Cardiac muscle cell (in vitro differentiated cells and primary cell): ENCODE measurements around the gene ZNF548. TPM values are rescaled to one million over a fixed set of nuclear protein-coding genes. Genes with fewer than 3 reads are reported as not detected.

ENCODE experiments used
- DNase-seq, 2 donors: peaks; one replicate each; pipeline versions ENCODE4 v3.0.0 to v3.0.0-alpha.2; 2010 to 2017; ENCODE audit warnings: low read depth in 1 of 2, low spot score in 1 of 2
- H3K27ac ChIP-seq: fragments of 200-600 bp; sonication (generic); 2 replicates; pipeline ENCODE4 v1.5.1; 2016
- H3K27me3 ChIP-seq: fragments of 200-600 bp; sonication (generic); 2 replicates; pipeline ENCODE4 v1.6.0; 2016; ENCODE audit warnings: control low read depth
- H3K36me3 ChIP-seq: fragments of 200-600 bp; sonication (generic); 2 replicates; pipeline ENCODE4 v1.5.1; 2016; ENCODE audit warnings: control low read depth
- H3K4me1 ChIP-seq: fragments of 200-600 bp; sonication (generic); 2 replicates; pipeline ENCODE4 v1.8.1; 2017; ENCODE audit warnings: low read depth, mild to moderate bottlenecking, mixed run types
- H3K4me3 ChIP-seq: fragments of 200-600 bp; sonication (generic); 2 replicates; pipeline ENCODE4 v1.5.1; 2016; ENCODE audit warnings: mild to moderate bottlenecking
- H3K9me3 ChIP-seq: fragments of 200-600 bp; sonication (generic); 2 replicates; pipeline ENCODE4 v1.5.1; 2017; ENCODE audit warnings: low read depth, mild to moderate bottlenecking, control low read depth
- CTCF ChIP-seq: IDR thresholded peaks from 2 replicates; pipeline ENCODE4 v1.5.1; 2012; ENCODE audit warnings: low read depth, mild to moderate bottlenecking, low read length
- polyA plus RNA-seq: library from polyadenylated mRNA; unstranded; fragments of >200 nt; fragmentation: Nextera tagmentation; extraction: Ambion mirVana; gene quantifications from 2 replicates; pipeline ENCODE4 v1.2.1, GENCODE V29; 2016
- total RNA-seq: library from RNA; depleted of rRNA; stranded (reverse); fragments of >200 nt; gene quantifications from 2 replicates; pipeline ENCODE4 v1.2.3, GENCODE V29; 2016

Gene ZNF548
- total and polyA plus RNA-seq, 2 experiments from 2014 or later = 11.4 to 37.9 TPM

- H3K36me3 ChIP-seq = peaks cover 11% of the 10 kb centered on the region
- TF ChIP-seq CTCF = no peak
- H3K9me3 ChIP-seq = no peaks in the 10 kb centered on the region
- H3K27ac ChIP-seq = peak overlapping the region; percentile 59
- no peaks in the 10 kb centered on the region for H3K27me3 ChIP-seq
- H3K4me3 ChIP-seq = no peak overlapping the region
- DNase-seq = no peak
- H3K4me1 ChIP-seq = no peaks in the 10 kb centered on the region
Observed at GRCh38 chr19:57403737-57404563, 14.3 kb downstream of the ZNF548 start.

- no peak overlapping the region for H3K4me3 ChIP-seq
- H3K4me1 ChIP-seq = no peaks in the 10 kb centered on the region
- no peak overlapping the region for H3K27ac ChIP-seq
- TF ChIP-seq CTCF = peak; percentile 89
- DNase-seq = peak; percentile 69 to 84
- H3K9me3 ChIP-seq = no peaks in the 10 kb centered on the region
- no peaks in the 10 kb centered on the region for H3K36me3 ChIP-seq
- H3K27me3 ChIP-seq = no peaks in the 10 kb centered on the region
Observed at GRCh38 chr19:57406516-57407123, 17.0 kb downstream of the ZNF548 start.

- H3K9me3 ChIP-seq = no peaks in the 10 kb centered on the region
- peak; percentile 96 to 97 for DNase-seq
- H3K4me3 ChIP-seq = peak within 1 kb of the TSS; percentile 79
- peak within 1 kb of the TSS; percentile 28 for H3K27ac ChIP-seq
- peaks cover 4% of the 10 kb centered on the region for H3K4me1 ChIP-seq
- no peaks in the 10 kb centered on the region for H3K27me3 ChIP-seq
- H3K36me3 ChIP-seq = no peaks in the 10 kb centered on the region
- TF ChIP-seq CTCF = no peak
Observed at GRCh38 chr19:57410877-57411671, 21.4 kb downstream of the ZNF548 start, which contains the start of gene ZNF17. ZNF17 (plus strand) TSS chr19:57411161; CDS start chr19:57413616, 2,455 bp downstream.

GRCh38 chr19:57419439-57419838, 29.8 kb downstream of the ZNF548 start:
- peaks cover 16% of the 10 kb centered on the region for H3K36me3 ChIP-seq
- DNase-seq = no peak
- no peaks in the 10 kb centered on the region for H3K27me3 ChIP-seq
- TF ChIP-seq CTCF = no peak
- no peaks in the 10 kb centered on the region for H3K9me3 ChIP-seq
- no peak overlapping the region for H3K27ac ChIP-seq
- H3K4me1 ChIP-seq = no peaks in the 10 kb centered on the region
- no peak overlapping the region for H3K4me3 ChIP-seq

- TF ChIP-seq CTCF = no peak
- Histone ChIP-seq H3K4me1 (no peaks in the 10 kb centered on the region), H3K4me3 (no peak overlapping the region), H3K36me3 (peaks cover 16% of the 10 kb centered on the region), H3K27me3 (no peaks in the 10 kb centered on the region), H3K9me3 (no peaks in the 10 kb centered on the region), H3K27ac (no peak overlapping the region)
- no peak for DNase-seq
Observed at GRCh38 chr19:57421037-57421436, 31.4 kb downstream of the ZNF548 start.
